Stimulated activated CD8-positive, alpha-beta memory T cell treated with anti-CD3 and anti-CD28 coated beads, Interleukin-12 subunit alpha, Interleukin-12 subunit beta, amount 100 ng/mL, for 24 hours (primary cell): ENCODE measurements around the gene RS1.

Experiments used
- DNase-seq: peaks from one replicate; pipeline ENCODE4 v3.0.0-alpha.2; 2020; ENCODE audit errors: extremely low read depth

RS1 gene

DNA sequence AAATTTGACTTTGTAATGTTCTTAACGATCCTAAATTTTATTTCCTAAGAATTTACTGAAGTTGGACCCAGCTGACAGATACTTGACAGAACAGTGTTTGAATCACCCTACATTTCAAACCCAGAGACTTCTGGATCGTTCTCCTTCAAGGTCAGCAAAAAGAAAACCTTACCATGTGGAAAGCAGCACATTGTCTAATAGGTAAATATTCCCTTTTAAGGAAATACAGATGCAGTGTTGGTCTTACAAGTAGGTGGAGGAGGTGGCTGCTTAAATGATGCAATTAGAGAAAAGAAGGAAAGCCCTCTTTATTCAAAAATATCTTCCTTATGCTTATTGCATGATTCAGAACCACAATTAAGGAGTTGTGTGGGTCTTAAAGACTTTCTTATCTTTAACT, 73.5 kb downstream of the RS1 start:
- no peak for DNase-seq

DNA sequence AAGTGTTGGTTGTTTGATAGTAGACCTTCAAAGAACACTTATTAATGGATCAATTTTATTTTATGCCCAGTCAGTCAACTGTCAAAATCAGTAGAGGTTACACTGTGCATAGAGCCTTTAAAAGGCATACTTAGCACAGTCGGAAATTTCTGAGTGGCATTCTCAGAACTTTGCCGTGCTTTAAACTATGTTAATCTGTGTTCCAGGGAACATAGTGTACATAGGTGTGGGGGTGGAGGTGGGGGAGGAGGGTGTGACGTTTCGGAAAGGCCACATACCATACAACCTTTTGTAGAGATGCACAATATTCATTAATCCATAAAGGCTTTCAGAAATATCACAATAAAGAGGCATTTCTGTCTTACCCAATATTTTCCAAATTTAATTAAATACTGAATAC, 75.8 kb downstream of the RS1 start:
- DNase-seq, result no peak

DNA sequence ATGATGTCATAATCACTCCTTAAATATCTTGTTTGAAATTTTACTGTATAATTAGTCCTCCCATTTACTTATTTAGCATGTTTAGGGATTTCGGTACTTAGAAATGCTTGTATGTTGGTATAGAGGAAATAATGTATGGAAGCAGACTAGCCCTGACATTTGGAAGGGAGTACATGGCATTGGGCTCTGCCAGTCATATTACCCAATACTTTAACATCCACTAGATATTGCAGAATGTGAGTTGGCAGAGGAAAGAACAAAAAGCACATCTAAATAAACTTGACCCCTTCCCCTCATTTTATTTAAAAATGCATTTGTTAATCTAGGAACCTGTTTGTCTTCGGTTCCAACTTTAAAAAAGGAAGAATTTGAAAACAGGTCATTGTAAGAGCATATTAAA, 77.8 kb downstream of the RS1 start:
- no peak for DNase-seq

DNA sequence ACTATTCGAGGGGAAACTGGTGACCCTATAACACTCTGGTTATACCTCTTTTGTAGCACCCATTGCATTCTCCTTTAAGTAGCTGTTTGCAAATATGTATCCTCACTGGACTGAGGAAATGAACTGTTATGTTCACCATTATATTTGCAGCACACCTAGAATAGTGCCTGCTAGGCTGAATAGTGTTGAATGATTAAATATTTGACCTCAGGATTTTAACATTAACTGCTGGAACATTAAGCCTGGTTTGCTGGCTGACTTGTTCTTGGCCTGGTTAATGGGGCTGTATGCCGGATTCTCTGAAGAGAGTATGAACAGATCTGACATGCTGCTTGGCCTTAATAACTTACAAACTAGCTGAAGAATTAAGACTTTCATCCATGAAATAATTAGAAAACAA, 80.1 kb downstream of the RS1 start:
- no peak for DNase-seq
